HL-60 (cell line): Measurements from ENCODE around the gene HDX.

Source experiments
- DNase-seq, 2 experiments: peaks; one replicate each; pipeline ENCODE4 v3.0.0-alpha.2; 2010 to 2020; ENCODE audit warnings: low read depth in 1 of 2, low spot score in 1 of 2
- H3K27ac ChIP-seq: fragments of 250-450 bp; sonication (Bioruptor Pico); replicated peaks from 2 replicates; pipeline ENCODE4 v1.5.1; 2020; ENCODE audit warnings: mild to moderate bottlenecking, moderate library complexity
- H3K27me3 ChIP-seq: fragments of 250-450 bp; sonication (Bioruptor Pico); 2 replicates; pipeline ENCODE4 v1.5.1; 2021; ENCODE audit warnings: mild to moderate bottlenecking, moderate library complexity; ENCODE audit not compliant: insufficient read depth, poor library complexity, severe bottlenecking
- H3K4me3 ChIP-seq: replicated peaks from 2 replicates; pipeline ENCODE4 v1.5.1; 2011; ENCODE audit warnings: mild to moderate bottlenecking, control low read depth, low read length; ENCODE audit not compliant: insufficient read depth
- GABPA ChIP-seq: IDR thresholded peaks from 2 replicates; pipeline ENCODE4 v1.6.1; 2012; ENCODE audit warnings: low read depth
- POLR2AphosphoS5 ChIP-seq: IDR thresholded peaks from 2 replicates; pipeline ENCODE4 v1.6.1; 2012; ENCODE audit warnings: low read depth
- SPI1 ChIP-seq: IDR thresholded peaks from 2 replicates; pipeline ENCODE4 v1.6.1; 2012; ENCODE audit warnings: low read depth, mild to moderate bottlenecking, borderline replicate concordance
- TF ChIP-seq, protein P1 (sequence below): IDR thresholded peaks from 2 replicates; pipeline ENCODE4 v1.6.1; 2012; ENCODE audit warnings: low read depth; ENCODE audit not compliant: insufficient replicate concordance
- TF ChIP-seq, protein P2 (sequence below): IDR thresholded peaks from one replicate; pipeline ENCODE4 v1.5.1; 2011; ENCODE audit warnings: low read length, control low read depth, inconsistent platforms; ENCODE audit not compliant: insufficient read depth

HDX gene

DNA sequence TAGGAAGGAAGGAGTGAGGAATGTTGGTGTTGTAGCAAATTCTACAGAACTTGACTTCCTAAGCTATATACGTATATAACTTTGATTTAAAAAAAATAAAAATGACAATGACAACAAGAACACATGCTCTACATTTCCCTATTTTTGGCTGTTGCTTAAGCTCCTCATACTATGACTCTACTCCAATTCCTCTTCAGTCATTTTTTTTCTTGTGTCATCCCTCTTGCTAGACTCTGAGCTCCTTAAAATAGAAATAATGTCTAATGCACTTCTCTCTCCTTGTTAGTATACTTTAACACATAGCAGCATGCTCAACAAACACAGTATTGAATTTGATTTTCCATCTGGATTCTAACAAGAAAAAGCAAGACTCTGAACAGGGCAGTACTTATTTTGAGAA, 144.0 kb downstream of the HDX start:
- Histone ChIP-seq H3K27me3 (no peaks in the 10 kb centered on the region), H3K27ac (no peak overlapping the region), H3K4me3 (no peak overlapping the region)
- TF ChIP-seq, protein P1, sequence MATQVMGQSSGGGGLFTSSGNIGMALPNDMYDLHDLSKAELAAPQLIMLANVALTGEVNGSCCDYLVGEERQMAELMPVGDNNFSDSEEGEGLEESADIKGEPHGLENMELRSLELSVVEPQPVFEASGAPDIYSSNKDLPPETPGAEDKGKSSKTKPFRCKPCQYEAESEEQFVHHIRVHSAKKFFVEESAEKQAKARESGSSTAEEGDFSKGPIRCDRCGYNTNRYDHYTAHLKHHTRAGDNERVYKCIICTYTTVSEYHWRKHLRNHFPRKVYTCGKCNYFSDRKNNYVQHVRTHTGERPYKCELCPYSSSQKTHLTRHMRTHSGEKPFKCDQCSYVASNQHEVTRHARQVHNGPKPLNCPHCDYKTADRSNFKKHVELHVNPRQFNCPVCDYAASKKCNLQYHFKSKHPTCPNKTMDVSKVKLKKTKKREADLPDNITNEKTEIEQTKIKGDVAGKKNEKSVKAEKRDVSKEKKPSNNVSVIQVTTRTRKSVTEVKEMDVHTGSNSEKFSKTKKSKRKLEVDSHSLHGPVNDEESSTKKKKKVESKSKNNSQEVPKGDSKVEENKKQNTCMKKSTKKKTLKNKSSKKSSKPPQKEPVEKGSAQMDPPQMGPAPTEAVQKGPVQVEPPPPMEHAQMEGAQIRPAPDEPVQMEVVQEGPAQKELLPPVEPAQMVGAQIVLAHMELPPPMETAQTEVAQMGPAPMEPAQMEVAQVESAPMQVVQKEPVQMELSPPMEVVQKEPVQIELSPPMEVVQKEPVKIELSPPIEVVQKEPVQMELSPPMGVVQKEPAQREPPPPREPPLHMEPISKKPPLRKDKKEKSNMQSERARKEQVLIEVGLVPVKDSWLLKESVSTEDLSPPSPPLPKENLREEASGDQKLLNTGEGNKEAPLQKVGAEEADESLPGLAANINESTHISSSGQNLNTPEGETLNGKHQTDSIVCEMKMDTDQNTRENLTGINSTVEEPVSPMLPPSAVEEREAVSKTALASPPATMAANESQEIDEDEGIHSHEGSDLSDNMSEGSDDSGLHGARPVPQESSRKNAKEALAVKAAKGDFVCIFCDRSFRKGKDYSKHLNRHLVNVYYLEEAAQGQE, result no peak
- TF ChIP-seq, protein P2, sequence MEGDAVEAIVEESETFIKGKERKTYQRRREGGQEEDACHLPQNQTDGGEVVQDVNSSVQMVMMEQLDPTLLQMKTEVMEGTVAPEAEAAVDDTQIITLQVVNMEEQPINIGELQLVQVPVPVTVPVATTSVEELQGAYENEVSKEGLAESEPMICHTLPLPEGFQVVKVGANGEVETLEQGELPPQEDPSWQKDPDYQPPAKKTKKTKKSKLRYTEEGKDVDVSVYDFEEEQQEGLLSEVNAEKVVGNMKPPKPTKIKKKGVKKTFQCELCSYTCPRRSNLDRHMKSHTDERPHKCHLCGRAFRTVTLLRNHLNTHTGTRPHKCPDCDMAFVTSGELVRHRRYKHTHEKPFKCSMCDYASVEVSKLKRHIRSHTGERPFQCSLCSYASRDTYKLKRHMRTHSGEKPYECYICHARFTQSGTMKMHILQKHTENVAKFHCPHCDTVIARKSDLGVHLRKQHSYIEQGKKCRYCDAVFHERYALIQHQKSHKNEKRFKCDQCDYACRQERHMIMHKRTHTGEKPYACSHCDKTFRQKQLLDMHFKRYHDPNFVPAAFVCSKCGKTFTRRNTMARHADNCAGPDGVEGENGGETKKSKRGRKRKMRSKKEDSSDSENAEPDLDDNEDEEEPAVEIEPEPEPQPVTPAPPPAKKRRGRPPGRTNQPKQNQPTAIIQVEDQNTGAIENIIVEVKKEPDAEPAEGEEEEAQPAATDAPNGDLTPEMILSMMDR, result no peak
- TF ChIP-seq GABPA (no peak), SPI1 (no peak), POLR2AphosphoS5 (no peak)
- no peak for DNase-seq

DNA sequence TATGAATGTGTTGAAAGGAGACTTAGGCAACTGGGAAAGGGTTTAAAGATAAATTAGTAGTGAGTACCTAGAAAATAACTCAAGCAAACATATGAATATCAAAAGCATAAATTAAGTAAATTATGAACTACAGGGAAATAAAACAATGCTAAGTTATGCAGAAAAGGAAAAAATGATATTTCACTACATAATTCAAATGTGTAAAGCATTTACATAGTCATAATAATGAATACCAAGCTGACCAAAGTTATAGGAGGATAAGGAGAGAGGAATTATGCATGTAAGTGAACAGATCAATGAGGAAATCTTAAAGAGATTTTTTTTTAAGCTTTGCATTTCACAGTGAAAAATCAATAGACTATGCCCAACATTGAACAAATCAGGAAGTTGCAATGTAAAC, 145.0 kb downstream of the HDX start:
- no peak for DNase-seq
- Histone ChIP-seq H3K4me3 (no peak overlapping the region), H3K27ac (no peak overlapping the region), H3K27me3 (no peaks in the 10 kb centered on the region)
- no peak for TF ChIP-seq GABPA
- TF ChIP-seq POLR2AphosphoS5, result no peak
- TF ChIP-seq, protein P2, result no peak
- TF ChIP-seq SPI1, result no peak
- TF ChIP-seq, protein P1, result no peak

DNA sequence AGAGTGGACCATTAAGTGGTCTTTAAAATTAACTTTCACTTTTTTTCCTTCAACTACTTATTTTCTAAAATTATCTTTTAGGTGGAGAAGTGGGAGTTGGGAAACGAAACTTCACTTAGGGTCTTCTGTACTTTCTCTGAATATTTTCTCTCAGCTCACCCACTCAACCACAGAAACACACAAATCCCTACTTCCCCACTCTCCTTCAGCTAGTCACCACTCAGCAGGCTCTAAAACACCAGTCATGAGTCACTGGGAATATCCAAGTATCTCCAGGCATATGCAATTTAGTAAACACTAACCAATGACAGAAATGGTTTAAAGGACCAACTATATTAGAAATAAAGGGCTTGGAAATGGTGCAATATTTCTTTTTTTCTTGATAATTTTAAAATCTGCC, 161.3 kb downstream of the HDX start:
- TF ChIP-seq SPI1, result no peak
- no peak for TF ChIP-seq POLR2AphosphoS5
- TF ChIP-seq, protein P1, result no peak
- no peak for TF ChIP-seq GABPA
- TF ChIP-seq, protein P2, result no peak
- no peak for DNase-seq
- no peaks in the 10 kb centered on the region for H3K27me3 ChIP-seq
- no peak overlapping the region for H3K4me3 ChIP-seq
- H3K27ac ChIP-seq, result no peak overlapping the region
